ENCODE measurements around the gene SCN1A. TPM values are rescaled to one million over a fixed set of nuclear protein-coding genes. Genes with fewer than 3 reads are reported as not detected.
"Not testable (repeated sequence)": the region's sequence is repeated elsewhere in the genome, so short reads cannot be mapped to it uniquely, and the experiment has no call there.

Gene SCN1A
- total RNA-seq, 1 donor from 2014 or later: not detected

DNA sequence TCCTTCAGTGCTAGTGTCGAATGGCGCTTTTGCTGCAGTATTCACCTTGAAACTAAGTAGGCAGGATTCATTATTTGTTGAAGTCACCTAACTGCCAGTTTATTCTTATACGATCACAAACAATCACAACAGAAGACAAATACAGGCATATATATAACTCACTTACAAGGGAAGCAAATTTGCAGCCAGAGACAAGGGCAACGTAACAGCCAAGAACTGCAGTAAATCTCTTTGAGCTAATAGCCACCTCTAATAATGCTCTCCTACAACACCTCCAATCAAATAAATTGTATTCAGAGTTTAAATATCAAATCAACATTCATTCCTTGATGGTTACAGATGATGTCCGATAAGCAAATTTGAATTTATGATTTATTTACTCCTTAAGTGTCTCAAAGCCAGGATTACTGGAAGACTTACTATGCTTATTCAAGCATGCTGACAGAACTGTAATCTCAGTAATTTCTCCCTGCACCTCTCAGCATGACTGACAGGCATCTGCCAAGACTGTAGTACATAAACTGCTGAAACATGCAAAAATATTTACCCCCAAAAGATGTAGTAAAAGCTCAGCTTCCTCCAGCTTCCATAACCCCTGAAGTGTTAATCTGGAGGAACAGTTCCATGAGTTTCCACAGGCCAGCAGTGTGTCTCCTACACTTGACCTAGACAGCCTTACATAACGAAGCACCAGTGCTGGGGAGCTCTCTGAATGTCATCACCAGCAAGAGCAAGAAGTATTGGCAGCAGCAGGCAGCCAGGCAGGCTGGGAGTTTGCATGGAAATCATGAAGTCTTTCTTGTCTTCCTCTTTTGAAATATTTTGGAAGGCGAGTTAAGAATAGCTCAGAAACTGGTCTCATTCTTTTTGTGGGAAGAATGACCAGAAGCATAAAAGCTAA is 20.9 kb upstream of the SCN1A start:
- DNase-seq (ENCODE audit: low read depth): no peak
- no peak overlapping the region for H3K4me3 ChIP-seq (ENCODE audit: low read depth, low read length)
- TF ChIP-seq, protein P1, sequence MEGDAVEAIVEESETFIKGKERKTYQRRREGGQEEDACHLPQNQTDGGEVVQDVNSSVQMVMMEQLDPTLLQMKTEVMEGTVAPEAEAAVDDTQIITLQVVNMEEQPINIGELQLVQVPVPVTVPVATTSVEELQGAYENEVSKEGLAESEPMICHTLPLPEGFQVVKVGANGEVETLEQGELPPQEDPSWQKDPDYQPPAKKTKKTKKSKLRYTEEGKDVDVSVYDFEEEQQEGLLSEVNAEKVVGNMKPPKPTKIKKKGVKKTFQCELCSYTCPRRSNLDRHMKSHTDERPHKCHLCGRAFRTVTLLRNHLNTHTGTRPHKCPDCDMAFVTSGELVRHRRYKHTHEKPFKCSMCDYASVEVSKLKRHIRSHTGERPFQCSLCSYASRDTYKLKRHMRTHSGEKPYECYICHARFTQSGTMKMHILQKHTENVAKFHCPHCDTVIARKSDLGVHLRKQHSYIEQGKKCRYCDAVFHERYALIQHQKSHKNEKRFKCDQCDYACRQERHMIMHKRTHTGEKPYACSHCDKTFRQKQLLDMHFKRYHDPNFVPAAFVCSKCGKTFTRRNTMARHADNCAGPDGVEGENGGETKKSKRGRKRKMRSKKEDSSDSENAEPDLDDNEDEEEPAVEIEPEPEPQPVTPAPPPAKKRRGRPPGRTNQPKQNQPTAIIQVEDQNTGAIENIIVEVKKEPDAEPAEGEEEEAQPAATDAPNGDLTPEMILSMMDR (conservative IDR thresholded peaks at IDR 0.05; ENCODE audit: low read depth, low read length): no peak

DNA sequence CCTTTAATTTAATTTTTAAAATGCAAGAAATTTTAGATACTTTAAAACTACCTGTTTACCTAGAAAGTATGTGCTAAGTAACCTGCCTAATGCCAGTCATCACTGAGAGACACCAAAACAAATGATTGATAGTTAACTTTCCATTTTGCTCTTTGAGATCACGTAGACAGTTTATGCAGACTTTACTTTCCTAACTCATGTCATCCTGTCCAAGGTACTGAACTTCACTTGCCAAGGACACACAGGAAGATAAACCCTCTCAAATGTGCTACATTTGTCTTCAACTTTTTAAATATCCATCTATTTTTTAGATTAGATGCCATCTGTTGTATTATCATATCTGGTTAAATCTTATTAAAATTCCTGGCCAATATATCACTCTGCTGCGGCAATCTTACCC is 20.1 kb upstream of the SCN1A start:
- DNase-seq (ENCODE audit: low read depth): no peak
- TF ChIP-seq, protein P1 (conservative IDR thresholded peaks at IDR 0.05; ENCODE audit: low read depth, low read length): no peak
- no peak overlapping the region for H3K4me3 ChIP-seq (ENCODE audit: low read depth, low read length)

DNA sequence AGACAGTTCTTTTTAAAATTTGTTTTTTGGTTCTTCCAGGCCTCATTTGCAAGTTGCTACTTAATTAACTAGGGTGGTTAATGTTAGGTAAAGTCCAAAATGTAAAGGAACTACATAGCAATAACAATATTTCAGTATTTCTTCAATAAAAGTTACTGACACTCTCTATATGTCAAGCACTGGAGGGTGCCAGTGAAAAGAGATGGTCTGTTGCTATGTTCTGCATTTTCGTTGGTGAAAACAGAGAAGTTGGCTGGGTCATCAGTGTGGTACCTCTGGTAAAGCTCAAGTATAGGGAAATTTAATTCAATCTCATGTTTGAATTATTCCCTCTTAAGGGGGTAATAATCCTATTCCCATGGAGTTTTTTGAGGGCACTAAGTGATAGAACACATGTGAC is 16.3 kb upstream of the SCN1A start:
- DNase-seq (ENCODE audit: low read depth): no peak
- H3K4me3 ChIP-seq (ENCODE audit: low read depth, low read length): no peak overlapping the region
- TF ChIP-seq, protein P1 (conservative IDR thresholded peaks at IDR 0.05; ENCODE audit: low read depth, low read length): no peak

DNA sequence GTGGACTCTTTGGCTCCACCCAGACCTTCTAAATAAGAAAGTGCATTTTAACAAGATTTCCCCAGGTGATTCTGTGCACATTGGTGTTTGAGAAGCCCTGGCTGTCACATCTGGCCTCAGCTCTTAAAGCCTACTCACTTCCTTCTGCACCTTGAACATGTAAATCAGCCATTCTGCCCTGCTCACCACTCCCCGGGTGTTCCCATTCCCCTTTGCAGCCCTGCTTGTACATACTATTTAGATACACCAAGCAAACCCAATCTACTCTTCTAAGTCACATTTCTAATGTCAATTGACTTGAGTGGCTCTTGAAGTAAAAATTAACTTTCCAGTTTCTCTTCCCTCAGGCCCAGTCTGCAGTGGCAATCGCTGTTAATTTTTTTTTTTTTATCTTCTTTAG is 13.1 kb upstream of the SCN1A start:
- no peak overlapping the region for H3K4me3 ChIP-seq (ENCODE audit: low read depth, low read length)
- TF ChIP-seq, protein P1 (conservative IDR thresholded peaks at IDR 0.05; ENCODE audit: low read depth, low read length): no peak
- no peak for DNase-seq (ENCODE audit: low read depth)

DNA sequence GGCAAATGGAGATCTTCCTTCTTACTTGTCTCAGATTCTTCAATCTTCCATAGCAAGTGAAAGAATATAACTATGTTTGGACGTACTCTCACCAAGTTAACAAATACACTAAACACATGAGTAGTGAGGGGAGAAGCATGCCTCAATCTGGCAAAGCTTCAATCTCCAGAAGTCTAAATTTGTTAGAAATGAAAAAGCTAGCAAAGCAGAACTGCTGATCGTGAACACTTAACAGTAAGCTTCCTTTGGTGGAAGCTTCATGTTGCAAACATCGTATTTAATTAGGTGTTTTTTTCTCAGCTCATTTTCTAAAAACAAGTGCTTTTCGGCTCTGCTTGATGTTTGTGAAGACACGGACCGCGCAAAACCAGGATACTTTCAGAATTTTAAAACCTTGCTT is 12.7 kb upstream of the SCN1A start:
- TF ChIP-seq, protein P1 (conservative IDR thresholded peaks at IDR 0.05; ENCODE audit: low read depth, low read length): no peak
- DNase-seq (ENCODE audit: low read depth): no peak
- H3K4me3 ChIP-seq (ENCODE audit: low read depth, low read length): no peak overlapping the region

DNA sequence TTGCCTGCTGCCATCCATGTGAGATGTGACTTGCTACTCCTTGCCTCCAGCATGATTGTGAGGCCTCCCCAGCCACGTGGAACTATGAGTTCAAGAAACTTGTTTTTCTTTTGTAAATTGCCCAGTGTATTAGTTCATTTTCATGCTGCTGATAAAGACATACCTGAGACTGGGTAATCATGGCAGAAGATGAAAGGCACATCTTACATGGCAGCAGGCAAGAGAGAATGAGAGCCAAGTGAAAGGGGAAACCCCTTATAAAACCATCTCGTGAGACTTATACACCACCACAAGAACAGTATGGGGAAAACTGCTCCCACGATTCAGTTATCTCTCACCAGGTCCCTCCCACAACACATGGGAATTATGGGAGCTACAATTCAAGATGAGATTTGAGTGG is 11.7 kb upstream of the SCN1A start:
- not testable (repeated sequence) for H3K4me3 ChIP-seq (ENCODE audit: low read depth, low read length); DNase-seq (ENCODE audit: low read depth)

DNA sequence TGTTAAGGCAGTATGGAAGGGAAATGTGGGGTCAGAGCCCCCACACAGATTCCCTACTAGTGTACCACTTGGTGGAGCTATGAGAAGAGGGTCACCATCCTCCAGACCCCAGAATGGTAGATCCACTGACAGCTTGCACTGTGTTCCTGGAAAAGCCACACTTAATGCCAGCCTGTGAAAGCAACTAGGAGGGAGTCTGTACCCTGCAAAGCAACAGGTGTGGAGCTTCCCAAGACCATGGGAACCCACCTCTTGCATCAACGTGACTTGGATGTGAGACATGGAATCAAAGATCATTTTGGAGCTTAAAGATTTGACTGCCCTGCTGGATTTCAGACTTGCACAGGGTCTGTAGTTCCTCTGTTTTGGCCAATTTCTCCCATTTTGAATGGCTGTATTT is 10.8 kb upstream of the SCN1A start:
- H3K4me3 ChIP-seq (ENCODE audit: low read depth, low read length): no peak overlapping the region
- no peak for DNase-seq (ENCODE audit: low read depth)
- TF ChIP-seq, protein P1 (conservative IDR thresholded peaks at IDR 0.05; ENCODE audit: low read depth, low read length): no peak
